ENCODE data around the gene AP4B1.
"Not testable (repeated sequence)": the region's sequence is repeated elsewhere in the genome, so short reads cannot be mapped to it uniquely, and the experiment has no call there.

Gene AP4B1

DNA sequence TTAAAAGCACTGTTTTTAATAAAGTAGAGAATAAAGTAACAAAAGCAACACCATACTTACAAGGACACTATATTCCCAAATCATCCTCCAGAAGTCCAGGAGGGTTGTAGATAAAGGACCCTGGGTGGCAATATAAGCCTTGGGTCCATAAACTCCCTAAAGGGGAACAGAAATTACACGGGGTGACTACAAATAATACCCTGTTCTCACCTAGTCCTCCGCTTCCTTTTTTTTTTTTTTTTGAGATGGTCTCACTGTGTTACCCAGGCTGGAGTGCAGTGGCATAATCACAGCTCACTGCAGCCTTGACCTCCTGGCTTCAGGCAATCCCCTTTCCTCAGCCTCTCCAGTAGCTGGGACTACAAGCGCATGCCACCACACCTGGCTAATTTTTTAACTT is 46.2 kb downstream of the AP4B1 start:
- no peak overlapping the region for H3K4me3 ChIP-seq (ENCODE audit: low read depth, low read length)
- no peak for DNase-seq
- no peaks in the 10 kb centered on the region for H3K27me3 ChIP-seq (ENCODE audit: insufficient read depth, low read depth, severe bottlenecking)
- no peaks in the 10 kb centered on the region for H3K9me3 ChIP-seq (ENCODE audit: severe bottlenecking)
- no peaks in the 10 kb centered on the region for H3K36me3 ChIP-seq
- no peak overlapping the region for H3K27ac ChIP-seq
- TF ChIP-seq, protein P1, sequence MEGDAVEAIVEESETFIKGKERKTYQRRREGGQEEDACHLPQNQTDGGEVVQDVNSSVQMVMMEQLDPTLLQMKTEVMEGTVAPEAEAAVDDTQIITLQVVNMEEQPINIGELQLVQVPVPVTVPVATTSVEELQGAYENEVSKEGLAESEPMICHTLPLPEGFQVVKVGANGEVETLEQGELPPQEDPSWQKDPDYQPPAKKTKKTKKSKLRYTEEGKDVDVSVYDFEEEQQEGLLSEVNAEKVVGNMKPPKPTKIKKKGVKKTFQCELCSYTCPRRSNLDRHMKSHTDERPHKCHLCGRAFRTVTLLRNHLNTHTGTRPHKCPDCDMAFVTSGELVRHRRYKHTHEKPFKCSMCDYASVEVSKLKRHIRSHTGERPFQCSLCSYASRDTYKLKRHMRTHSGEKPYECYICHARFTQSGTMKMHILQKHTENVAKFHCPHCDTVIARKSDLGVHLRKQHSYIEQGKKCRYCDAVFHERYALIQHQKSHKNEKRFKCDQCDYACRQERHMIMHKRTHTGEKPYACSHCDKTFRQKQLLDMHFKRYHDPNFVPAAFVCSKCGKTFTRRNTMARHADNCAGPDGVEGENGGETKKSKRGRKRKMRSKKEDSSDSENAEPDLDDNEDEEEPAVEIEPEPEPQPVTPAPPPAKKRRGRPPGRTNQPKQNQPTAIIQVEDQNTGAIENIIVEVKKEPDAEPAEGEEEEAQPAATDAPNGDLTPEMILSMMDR (IDR thresholded peaks at IDR 0.05; ENCODE audit: low read depth, low read length) = no peak

DNA sequence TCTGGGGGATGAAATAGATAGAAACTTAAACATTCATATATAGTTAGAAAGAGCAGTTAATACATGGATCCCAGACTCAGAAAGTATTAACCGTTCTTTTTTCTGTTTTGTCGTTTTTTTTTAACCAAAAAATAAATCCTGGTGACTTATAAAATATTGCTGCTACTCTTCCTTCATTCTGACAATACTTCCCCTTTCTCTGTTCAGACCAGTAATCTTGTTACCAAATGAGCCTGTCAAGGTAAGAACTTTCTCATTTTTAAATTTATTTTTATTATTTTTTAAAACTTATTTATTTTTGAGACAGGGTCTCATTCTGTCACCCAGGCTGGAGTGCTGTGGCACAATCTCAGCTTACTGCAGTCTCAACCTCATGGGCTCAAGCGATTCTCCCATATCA is 46.8 kb downstream of the AP4B1 start:
- H3K36me3 ChIP-seq = no peaks in the 10 kb centered on the region
- DNase-seq = no peak
- TF ChIP-seq, protein P1 (IDR thresholded peaks at IDR 0.05; ENCODE audit: low read depth, low read length) = no peak
- H3K27ac ChIP-seq = no peak overlapping the region
- no peaks in the 10 kb centered on the region for H3K27me3 ChIP-seq (ENCODE audit: insufficient read depth, low read depth, severe bottlenecking)
- H3K4me3 ChIP-seq (ENCODE audit: low read depth, low read length) = no peak overlapping the region
- no peaks in the 10 kb centered on the region for H3K9me3 ChIP-seq (ENCODE audit: severe bottlenecking)

DNA sequence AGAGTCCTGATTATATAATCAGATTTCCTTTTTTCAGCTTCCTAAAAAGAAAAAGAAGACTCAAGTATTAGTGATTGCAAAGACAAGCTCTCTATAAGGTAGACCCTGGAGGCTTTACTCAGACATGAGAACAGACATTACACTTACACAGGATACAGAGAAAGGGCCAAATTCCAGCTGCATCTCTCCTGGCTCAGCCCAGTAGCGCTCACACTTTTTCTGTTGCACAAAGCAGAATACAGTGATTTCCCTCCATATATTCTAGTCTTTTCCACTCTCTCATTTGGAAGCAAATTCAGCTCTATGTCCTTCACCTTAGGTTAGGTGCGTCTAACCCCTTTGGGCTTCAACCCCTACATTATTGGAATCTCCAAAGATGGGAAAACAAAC is 48.2 kb downstream of the AP4B1 start:
- no peaks in the 10 kb centered on the region for H3K27me3 ChIP-seq (ENCODE audit: insufficient read depth, low read depth, severe bottlenecking)
- H3K27ac ChIP-seq = no peak overlapping the region
- H3K9me3 ChIP-seq (ENCODE audit: severe bottlenecking) = no peaks in the 10 kb centered on the region
- no peak overlapping the region for H3K4me3 ChIP-seq (ENCODE audit: low read depth, low read length)
- TF ChIP-seq, protein P1 (IDR thresholded peaks at IDR 0.05; ENCODE audit: low read depth, low read length) = no peak
- DNase-seq = no peak
- H3K36me3 ChIP-seq = no peaks in the 10 kb centered on the region

DNA sequence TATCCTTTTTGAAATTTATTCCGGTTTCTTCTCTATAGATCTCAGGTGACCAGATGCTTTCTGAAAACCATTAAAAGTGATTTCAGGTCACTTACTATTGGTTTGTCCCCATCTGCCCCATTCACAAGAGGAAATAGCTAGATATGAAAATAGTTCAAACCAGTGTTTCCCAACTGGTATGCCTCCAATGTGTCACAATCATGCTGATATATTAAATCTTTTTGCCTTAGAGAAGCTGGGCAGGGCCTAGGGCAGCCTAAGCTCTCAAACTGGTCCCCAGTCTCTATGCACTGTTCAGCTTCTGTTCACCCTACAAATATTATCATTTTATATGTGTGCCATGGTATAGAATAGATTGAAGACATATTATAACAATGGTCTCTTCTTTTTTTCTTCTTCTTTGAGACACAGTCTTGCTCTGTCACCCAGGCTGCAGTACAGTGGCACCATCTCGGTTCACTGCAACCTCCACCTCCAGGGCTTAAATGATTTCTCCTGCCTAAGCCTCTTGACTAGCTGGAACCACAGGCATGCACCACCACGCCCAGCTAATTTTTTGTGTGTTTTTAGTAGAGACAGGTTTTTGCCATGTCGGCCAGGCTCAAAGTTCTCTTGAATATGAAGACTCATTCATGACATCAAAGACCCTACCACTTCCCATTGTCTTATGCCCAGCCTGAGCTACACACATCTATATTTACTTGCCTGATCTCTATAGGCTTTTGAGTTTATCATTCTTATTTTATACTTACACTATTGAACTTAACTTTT is 48.8 kb downstream of the AP4B1 start:
- Histone ChIP-seq H3K9me3 (ENCODE audit: severe bottlenecking) (no peaks in the 10 kb centered on the region), H3K27ac (no peak overlapping the region), H3K4me3 (ENCODE audit: low read depth, low read length) (no peak overlapping the region), H3K36me3 (no peaks in the 10 kb centered on the region), H3K27me3 (ENCODE audit: insufficient read depth, low read depth, severe bottlenecking) (no peaks in the 10 kb centered on the region)
- TF ChIP-seq, protein P1 (IDR thresholded peaks at IDR 0.05; ENCODE audit: low read depth, low read length) = no peak
- no peak for DNase-seq

DNA sequence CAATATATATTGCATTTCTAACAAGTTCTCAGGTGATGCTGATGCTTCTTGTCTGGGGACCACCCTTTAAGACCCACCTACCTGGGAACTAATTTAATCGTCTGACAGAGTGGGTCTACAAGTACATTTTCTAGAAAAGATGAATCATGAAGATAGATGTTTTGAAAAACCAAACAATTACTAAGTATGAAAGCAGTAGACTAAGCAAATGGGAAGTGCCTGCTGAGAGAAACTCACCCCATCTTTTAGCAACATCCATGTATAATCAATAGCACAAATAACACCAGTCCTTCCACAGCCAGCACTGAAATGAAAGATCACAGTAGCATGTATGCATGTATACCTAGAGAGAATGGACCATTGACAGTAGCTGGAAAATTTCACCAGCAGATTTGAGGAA is 50.4 kb downstream of the AP4B1 start:
- no peak overlapping the region for H3K27ac ChIP-seq
- TF ChIP-seq, protein P1 (IDR thresholded peaks at IDR 0.05; ENCODE audit: low read depth, low read length) = no peak
- DNase-seq = no peak

DNA sequence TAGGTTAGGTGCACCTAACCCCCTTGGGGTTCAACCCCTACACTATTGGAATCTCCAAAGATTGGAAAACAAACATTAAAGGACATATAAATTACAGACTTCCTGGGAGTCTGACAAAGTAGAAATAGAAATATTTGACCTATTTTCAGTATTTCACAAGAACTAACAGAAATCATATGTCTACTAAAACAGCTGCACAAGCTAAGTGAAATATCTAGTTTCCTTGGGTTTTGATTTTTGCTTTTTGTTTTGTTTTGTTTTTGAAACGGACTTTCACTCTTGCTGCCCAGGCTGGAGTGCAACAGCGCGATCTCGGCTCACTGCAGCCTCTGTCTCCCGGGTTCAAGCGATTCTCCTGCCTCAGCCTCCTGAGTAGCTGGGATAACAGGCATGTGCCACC is 51.9 kb downstream of the AP4B1 start:
- DNase-seq; H3K27me3 ChIP-seq (ENCODE audit: insufficient read depth, low read depth, severe bottlenecking); H3K9me3 ChIP-seq (ENCODE audit: severe bottlenecking); H3K4me3 ChIP-seq (ENCODE audit: low read depth, low read length); H3K27ac ChIP-seq; H3K36me3 ChIP-seq: not testable (repeated sequence)

More for the DNA sequence above, 50.4 kb downstream of the AP4B1 start:
- Histone ChIP-seq H3K4me3 (ENCODE audit: low read depth, low read length) (no peak overlapping the region), H3K9me3 (ENCODE audit: severe bottlenecking) (no peaks in the 10 kb centered on the region), H3K36me3 (no peaks in the 10 kb centered on the region), H3K27me3 (ENCODE audit: insufficient read depth, low read depth, severe bottlenecking) (no peaks in the 10 kb centered on the region)

Data from WERI-Rb-1 (cell line).